ENCODE data around the gene DEDD.

Gene DEDD

DNA sequence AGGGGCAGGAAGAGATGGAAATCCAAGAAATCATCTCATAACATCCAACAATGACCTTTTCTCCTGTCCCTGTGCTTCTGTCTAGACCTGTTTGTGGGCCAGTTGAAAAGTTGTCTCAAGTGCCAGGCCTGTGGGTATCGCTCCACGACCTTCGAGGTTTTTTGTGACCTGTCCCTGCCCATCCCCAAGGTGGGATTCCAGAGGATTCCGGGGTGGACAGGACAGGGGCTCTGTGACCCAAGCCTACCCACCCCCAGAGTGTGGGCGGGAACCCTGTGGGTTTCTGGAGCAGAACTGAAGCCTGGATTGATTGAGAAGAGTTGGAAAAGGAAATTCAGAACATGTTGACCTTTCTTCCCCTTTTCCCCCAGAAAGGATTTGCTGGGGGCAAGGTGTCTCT, 31.3 kb upstream of the DEDD start:
- in situ Hi-C loops (cut with MboI; ENCODE audit: low sequenced_read_pairs) = no loop called here

DNA sequence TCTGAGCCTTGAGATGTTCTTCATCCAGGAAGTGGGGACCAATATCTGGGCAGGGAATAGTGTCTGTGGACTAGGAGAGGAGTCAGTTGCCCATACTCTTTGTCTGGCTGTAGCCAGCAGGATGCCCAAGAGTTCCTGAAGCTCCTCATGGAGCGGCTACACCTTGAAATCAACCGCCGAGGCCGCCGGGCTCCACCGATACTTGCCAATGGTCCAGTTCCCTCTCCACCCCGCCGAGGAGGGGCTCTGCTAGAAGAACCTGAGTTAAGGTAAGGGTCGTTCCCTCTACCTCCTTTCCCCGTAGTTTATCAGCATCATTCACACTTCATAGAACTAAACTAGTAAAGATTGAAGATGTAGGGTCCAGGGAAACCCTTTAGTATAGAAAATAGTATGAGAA, 30.3 kb upstream of the DEDD start:
- in situ Hi-C loops (cut with MboI; ENCODE audit: low sequenced_read_pairs) = no loop called here

DNA sequence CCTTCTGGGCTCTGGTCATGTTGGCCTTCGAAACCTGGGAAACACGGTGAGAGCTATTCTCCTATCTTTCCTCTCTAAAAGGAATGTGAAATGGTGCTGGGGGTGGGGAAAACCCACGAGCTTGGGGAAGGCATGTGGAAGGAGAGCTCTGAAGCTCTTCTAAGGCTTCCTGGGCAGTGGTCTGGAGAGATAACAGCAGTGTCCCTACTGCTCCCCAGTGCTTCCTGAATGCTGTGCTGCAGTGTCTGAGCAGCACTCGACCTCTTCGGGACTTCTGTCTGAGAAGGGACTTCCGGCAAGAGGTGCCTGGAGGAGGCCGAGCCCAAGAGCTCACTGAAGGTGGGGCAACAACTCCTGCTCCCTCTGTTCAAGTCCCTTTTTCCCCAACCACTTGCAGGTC, 29.6 kb upstream of the DEDD start:
- in situ Hi-C loops (cut with MboI; ENCODE audit: low sequenced_read_pairs) = no loop called here

DNA sequence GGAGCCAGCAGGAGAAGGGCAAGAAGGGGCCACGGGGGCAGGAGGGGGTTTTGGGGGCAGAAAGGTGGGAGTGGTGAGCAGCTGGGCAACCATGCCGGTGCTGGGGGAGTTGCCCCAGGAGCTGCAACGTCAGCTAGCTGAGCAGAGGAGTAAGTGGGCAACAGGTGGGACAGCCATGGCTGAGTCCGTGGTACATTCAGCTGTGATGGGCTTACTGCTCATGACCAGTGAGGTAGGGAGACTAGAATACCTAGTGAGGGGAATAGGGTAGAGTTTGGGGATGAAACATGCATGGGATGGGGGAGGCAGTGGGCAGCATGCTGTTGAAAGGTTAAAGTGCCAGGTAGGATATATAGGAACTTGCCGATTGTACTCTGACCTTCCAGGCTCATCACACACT, 29.2 kb upstream of the DEDD start:
- in situ Hi-C loops (cut with MboI; ENCODE audit: low sequenced_read_pairs) = no loop called here

DNA sequence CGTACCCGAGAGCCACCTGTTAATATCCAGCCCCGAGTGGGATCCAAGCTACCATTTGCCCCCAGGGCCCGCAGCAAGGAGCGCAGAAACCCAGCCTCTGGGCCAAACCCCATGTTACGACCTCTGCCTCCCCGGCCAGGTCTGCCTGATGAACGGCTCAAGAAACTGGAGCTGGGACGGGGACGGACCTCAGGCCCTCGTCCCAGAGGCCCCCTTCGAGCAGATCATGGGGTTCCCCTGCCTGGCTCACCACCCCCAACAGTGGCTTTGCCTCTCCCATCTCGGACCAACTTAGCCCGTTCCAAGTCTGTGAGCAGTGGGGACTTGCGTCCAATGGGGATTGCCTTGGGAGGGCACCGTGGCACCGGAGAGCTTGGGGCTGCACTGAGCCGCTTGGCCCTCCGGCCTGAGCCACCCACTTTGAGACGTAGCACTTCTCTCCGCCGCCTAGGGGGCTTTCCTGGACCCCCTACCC, 28.2 kb upstream of the DEDD start:
- in situ Hi-C loops (cut with MboI; ENCODE audit: low sequenced_read_pairs) = no loop called here

DNA sequence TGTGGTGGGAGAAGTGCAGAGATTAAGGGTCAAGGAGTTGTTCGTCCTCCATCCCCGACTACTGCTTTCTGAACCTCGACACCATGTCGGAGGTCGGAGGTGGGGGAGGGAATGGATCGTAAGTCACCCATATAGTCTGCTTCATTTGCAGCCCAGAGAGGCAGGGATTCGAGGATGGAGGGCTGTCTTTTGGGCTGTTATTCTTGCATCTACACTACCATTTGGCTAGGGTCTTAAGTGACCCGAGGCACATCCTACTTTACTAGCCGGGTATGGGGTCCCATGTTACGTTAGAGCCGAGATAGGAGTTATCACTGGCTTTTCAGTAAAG, 27.4 kb upstream of the DEDD start:
- in situ Hi-C loops (cut with MboI; ENCODE audit: low sequenced_read_pairs) = no loop called here

DNA sequence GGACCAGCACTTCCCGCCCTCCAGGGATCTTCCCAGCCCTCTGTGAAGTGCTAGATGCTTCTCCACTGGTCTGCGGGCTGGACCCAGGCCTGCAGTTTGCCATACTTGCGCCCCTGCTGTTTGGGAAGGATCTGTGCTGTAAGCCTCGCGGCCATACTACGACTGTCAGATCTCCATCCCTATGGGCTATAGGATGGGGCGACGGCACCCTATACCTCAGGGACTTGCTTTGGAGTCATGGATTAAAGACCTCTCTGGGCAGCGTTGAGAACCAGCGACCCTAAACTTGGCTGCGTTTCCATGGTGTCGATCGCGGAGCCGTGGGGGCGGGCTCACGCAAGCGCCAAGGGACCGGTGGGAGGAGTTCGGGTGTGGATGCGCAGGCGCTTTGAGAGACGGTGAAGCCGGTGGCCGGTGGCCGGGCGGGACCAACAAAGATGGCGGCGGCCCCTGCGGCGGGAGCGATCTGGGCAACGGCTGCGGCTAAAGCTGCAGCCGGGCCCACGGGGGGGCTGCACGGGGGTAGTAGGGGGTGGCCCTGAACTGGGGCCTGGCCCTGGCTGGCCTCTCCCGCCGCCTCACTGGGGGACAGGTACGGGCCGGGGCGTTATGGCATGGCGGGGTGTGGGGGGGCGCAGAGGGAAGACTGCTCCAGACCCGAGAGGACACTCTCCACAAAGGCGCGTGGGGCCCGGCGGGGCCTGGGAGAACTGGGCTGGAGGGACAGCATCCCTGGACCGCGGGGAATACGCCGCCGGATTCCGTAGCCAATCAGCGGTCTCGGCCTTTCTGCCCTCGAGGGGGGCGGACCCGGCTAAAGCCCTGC, 26.8 kb upstream of the DEDD start, which contains the start of gene USP21:
TSS of gene USP21 (plus strand) at position 414 of the 826 bp plus-strand sequence. CDS start 1,141 bp downstream, outside the sequence.
- in situ Hi-C loops (cut with MboI; ENCODE audit: low sequenced_read_pairs) = no loop called here

DNA sequence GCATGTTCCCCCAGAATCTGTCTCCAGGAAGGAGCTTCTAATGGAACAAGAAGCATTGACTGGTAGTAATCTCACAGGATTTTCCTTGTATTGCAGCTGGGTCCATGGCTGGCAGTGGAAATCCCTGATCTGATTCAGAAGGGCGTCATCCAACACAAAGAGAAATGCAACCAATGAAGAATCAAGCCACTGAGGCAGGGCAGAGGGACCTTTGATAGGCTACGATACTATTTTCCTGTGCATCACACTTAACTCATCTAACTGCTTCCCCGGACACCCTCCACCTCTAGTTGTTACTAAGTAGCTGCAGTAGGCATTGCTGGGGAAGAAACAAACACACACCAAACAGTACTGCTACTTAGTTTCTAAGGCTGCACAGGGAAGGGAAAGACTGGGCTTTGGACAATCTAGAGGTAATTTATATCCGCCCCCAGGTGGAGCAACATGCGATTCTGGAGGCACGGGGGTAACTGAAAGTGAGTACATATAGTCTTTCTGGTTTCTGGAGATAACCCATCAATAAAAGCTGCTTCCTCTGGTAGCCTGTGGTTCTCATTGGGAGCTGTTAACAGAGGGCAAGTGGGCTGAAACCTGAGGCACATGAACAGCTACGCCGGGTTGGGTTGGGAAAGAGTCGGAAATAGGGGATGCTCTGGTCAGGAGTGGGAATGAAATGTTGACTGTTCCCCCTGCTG, 26.0 kb upstream of the DEDD start:
- in situ Hi-C loops (cut with MboI; ENCODE audit: low sequenced_read_pairs) = no loop called here

DNA sequence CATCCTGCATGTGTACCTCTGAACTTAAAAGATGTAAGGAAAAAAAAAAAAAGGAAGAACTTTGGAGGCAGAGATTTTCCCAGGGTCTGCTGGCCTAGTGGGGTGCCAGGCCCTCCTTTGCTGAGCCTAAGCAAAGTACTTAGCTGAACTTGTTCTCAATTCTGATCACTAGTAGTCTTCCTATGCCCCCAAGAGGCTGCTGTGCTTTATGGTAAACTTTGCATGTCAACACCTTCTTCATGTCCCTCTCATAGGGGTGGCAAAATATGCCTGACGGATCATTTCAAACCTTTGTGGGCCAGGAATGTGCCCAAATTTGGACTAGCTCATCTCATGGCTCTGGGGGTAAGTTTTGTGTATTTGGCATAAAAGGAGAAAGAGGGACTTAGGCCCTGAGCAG, 25.4 kb upstream of the DEDD start:
- in situ Hi-C loops (cut with MboI; ENCODE audit: low sequenced_read_pairs) = no loop called here

DNA sequence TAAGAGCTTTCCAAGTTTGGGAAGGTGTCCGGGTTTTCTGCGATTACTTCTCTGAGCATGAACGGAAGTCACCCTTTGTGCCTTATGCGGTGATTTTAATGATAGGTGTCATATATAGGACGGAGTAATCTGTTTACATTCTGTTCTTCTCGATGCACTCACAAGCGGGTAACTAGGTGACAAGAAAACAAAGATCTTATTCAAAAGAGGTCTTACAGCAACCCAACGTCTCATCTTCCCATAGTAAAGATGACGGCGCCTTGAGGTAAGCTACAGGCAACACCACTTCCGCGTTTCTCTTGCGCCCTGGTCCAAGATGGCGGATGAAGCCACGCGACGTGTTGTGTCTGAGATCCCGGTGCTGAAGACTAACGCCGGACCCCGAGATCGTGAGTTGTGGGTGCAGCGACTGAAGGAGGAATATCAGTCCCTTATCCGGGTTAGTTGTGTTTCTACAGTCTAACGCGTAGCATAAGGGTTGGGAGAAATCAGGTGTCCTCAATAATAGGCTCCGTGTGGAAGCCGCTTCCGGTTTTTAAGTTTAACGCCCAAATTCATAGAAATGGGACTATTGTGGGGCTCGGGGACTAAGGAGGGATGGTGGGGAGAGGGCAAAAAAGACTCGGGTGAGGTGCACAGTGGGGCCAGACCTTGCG, 21.3 kb upstream of the DEDD start, which contains the start of gene UFC1:
TSS of gene UFC1 (plus strand) at position 297 of the 656 bp plus-strand sequence. CDS start at position 317, 20 bp downstream.
- in situ Hi-C loops (cut with MboI; ENCODE audit: low sequenced_read_pairs) = no loop called here

DNA sequence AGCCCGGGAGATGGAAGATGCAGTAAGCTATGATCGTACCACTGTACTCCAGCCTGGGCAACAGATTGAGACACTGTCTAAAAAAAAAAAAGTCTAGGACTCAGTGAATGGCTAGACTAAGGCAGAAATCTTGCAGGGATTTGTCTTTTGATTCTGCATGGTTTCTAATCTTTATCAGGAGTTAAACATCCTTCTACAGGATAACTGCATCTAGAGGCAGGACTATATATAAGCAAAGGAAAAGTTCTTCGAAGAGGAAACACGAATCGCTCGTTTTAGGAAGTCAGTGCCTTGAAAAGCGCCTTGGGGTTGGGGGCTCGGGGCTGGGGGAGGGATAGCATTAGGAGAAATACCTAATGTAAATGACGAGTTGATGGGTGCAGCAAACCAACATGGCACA, 20.7 kb upstream of the DEDD start:
- in situ Hi-C loops (cut with MboI; ENCODE audit: low sequenced_read_pairs) = no loop called here

DNA sequence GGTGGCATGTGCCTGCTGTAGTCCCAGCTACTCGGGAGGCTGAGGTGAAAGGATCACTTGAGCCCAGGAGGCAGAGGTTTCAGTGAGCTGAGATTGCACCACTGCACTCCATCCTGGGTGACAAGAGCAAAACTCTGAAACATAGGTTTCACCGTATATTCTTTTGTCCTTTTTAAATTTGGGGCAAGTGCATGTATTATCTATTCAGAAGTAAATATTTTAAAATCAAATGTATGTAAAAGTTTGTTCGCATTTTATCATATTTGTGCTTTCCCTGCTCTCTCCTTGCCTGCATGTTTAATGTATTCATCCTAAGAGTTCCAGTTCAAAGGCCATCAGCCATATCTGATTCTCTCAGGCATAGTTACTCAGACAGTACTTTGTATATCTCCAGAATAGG, 13.4 kb upstream of the DEDD start:
- in situ Hi-C loops (cut with MboI; ENCODE audit: low sequenced_read_pairs) = no loop called here

DNA sequence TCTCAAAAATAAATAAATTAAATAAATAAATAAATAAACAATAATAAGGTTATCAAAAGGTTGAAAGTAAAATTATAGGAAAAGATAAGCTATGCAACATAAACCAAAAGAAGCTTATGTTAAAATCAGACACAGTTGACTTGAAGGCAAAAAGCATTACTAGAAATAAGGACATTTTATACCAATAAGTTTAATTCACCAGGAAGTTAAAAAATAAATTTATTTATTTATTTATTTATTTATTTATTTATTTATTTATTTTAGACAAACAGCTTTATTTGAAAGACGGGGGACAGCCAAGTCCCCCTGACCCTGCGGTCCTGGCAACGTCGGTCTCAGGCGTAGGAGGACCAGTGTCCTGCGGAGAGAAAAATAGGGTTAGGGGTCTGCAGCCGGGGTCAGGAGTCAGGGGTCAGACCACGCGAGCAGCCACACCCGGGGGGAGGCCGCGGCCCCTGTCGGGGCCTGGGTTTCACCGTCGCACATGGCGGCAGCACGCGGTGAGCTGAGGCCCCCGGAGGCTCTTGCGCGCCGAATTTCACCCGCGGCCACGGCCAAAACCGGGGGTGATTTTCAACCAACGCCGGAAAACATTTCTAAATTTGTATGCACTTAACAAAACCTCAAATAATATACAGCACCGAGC, 8.4 kb upstream of the DEDD start:
- in situ Hi-C loops (cut with MboI; ENCODE audit: low sequenced_read_pairs) = no loop called here

DNA sequence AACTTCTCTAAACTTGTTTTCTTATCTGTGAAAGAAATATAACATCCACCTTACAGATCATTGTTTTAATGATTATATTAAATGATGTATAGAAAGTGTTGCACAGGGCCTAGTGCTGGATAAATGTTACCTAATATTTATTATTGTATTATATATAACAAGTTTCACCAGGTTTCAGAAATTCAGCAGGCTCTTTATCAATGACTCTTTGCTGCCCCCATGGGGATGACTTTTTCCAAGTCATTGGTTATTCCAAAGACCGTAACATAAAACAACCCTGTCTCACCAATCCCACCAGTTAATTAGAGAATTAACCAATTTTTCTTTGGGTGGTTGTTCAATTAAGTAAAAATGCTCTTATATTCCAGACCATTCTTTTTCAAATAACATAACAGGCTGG, 7.3 kb upstream of the DEDD start:
- in situ Hi-C loops (cut with MboI; ENCODE audit: low sequenced_read_pairs) = no loop called here

DNA sequence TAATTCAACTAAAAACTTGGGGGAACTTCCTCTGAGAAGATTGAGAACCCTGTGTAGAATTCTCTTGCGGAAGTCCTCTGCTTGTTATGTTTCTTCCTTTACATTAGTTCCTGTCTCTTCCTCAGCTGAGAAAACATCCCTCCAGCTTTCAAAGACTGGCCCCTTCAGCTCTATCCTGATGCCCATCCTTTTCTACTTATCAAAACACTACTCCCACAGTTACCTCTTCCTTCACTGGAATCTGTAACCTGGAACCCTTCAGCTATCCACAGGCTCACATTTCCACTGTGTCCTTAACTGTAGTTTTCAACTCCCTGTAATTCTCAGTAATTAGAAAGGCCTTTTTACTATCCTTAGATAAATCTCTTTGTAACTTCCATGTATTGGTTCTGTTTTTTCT, 6.0 kb upstream of the DEDD start:
- in situ Hi-C loops (cut with MboI; ENCODE audit: low sequenced_read_pairs) = no loop called here

DNA sequence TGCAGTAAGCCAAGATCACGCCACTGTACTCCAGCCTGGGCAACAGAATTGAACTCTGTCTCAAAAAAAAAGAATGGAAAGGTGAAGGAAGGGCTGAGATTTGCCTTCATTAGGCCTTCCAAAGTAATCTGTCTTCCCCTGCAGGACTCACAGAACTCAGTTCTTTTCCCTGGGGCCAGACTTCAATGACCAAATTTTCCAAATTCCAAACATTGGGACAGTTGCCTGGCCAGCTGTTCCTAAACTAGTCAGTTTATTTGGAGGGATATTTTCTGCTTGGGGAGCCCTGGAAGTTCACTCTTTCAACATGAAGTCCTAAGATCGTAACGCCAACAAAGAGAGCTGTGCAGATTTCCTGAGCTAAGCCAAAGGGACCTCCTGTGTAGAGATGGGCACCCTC, 5.4 kb upstream of the DEDD start:
- in situ Hi-C loops (cut with MboI; ENCODE audit: low sequenced_read_pairs) = no loop called here

DNA sequence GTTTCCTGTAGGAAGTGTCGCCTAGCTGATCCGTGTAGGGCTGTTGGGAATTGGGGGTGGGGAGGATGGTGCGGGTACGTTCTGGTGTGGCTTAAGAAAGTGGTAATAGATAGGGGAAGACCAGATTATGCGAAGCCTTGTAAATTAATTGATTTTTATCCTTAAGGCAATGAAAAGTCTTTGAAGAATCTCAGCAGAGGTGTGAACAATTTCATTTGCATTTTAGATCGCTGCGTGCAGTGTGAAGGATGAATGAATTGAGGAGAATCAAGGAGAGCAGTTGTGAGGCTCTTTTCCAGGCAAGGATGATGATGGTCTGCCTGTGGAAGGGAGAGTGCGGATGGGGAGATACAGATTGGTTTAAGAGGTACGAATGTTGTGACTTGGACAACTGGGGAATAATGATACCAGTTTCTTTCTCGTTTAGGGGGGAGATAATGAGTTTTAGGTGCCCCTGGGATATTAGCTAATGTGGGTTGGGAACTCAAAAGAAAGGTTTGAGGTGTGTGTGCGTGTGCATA, 813 bp upstream of the DEDD start:
- in situ Hi-C loops (cut with MboI; ENCODE audit: low sequenced_read_pairs) = no loop called here

DNA sequence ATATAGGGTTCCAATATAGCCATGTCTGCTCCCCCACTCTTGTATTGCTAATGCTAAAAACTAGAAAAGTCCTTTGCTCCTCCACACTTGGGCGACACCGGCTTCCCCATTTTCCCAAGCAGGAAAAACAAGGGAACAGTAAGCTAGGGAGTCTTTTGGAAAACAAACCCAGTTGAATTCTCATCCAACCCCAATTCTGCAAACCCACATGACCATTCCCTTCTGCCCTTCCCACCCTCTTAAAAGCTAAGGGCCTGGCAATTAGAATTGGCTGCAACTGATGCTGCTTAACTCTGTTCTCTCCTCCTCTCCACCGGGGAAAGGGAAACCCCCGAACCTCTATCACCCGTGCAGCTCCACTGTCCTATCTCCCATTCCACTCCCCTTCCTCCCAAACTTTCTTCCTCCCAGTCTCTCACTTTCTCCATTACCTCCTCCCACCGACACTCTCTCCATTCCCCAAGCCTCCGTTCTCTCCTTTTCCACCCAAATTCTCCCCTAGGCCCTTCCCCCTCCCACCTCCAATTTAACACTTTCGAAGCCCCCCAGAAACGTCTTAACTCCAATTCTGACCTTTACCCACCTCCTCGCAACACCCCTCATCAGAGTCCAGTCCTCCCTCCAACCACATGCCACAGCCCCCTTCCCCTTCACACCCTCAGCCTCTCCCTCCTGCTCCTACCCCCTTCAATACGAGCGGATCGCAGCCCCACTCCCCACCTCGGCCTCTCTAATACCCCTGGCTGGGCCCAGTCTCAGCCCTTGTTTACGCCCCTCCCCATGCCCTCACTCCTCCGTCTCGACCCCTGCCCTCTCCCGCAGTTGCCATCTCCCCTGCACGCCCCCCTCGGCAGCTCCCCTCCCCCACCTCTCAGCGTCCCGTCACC, 701 bp downstream of the DEDD start:
- in situ Hi-C loops (cut with MboI; ENCODE audit: low sequenced_read_pairs) = no loop called here

DNA sequence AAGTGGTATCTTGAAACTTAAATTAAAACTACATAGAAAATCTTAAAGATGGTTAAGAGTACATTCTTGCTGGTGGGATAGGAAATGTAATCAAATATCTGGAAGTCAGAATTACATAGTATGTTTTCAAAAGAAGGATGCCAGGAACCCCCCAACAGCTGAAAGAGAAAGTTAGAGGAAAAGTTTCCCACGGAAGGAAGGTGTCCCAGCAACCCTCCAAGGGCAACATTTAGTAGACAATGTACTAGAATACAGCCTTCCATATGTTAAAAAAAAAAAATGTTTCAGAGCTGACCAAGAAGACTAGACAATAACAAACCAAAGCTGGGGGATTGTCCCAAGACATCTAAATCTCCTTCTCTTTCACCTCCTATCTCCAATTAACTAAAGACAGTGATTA, 2.2 kb downstream of the DEDD start:
- in situ Hi-C loops (cut with MboI; ENCODE audit: low sequenced_read_pairs) = no loop called here

All from hTERT RPE-1 (cell line).